ENCODE measurements around the gene PLEKHG7.
"Not testable (repeated sequence)": the region's sequence is repeated elsewhere in the genome, so short reads cannot be mapped to it uniquely, and the experiment has no call there.

PLEKHG7 gene

GRCh38 chr12:92702754-92703679 is at the start of gene PLEKHG7:
Gene PLEKHG7, plus strand, starts transcription at chr12:92702989. Its CDS starts 3,643 bp downstream, at chr12:92706632.
- no peak for DNase-seq

GRCh38 chr12:92654256-92654655 is 48.5 kb upstream of the PLEKHG7 start:
- not testable (repeated sequence) for DNase-seq

GRCh38 chr12:92654929-92655328 is 47.9 kb upstream of the PLEKHG7 start:
- no peak for DNase-seq

GRCh38 chr12:92656911-92657310 is 45.9 kb upstream of the PLEKHG7 start:
- DNase-seq, result no peak

GRCh38 chr12:92657770-92658169 is 45.0 kb upstream of the PLEKHG7 start:
- DNase-seq, result no peak

- no peak for DNase-seq
Measured at GRCh38 chr12:92658611-92659010, 44.2 kb upstream of the PLEKHG7 start.

GRCh38 chr12:92661269-92661668 is 41.5 kb upstream of the PLEKHG7 start:
- no peak for DNase-seq

GRCh38 chr12:92665496-92665895 is 37.3 kb upstream of the PLEKHG7 start:
- no peak for DNase-seq

GRCh38 chr12:92668739-92669138 is 34.0 kb upstream of the PLEKHG7 start:
- no peak for DNase-seq

- not testable (repeated sequence) for DNase-seq
Measured at GRCh38 chr12:92671524-92671923, 31.3 kb upstream of the PLEKHG7 start.

GRCh38 chr12:92673756-92674155 is 29.0 kb upstream of the PLEKHG7 start:
- no peak for DNase-seq

GRCh38 chr12:92674500-92674899 is 28.3 kb upstream of the PLEKHG7 start:
- DNase-seq, result no peak

GRCh38 chr12:92675092-92675865 is 27.5 kb upstream of the PLEKHG7 start:
- no peak for DNase-seq

- no peak for DNase-seq
Measured at GRCh38 chr12:92676710-92677109, 26.1 kb upstream of the PLEKHG7 start.

GRCh38 chr12:92690601-92691000 is 12.2 kb upstream of the PLEKHG7 start:
- no peak for DNase-seq

- no peak for DNase-seq
Measured at GRCh38 chr12:92695056-92695455, 7.7 kb upstream of the PLEKHG7 start.

GRCh38 chr12:92695577-92695976 is 7.2 kb upstream of the PLEKHG7 start:
- no peak for DNase-seq

- DNase-seq, result no peak
Measured at GRCh38 chr12:92696216-92696615, 6.6 kb upstream of the PLEKHG7 start.

GRCh38 chr12:92698474-92698873 is 4.3 kb upstream of the PLEKHG7 start:
- DNase-seq, result no peak

- DNase-seq, result no peak
Measured at GRCh38 chr12:92701441-92701840, 1.3 kb upstream of the PLEKHG7 start.

- DNase-seq, result no peak
Measured at GRCh38 chr12:92703786-92704185, 997 bp downstream of the PLEKHG7 start.

GRCh38 chr12:92706594-92706993 is 3.8 kb downstream of the PLEKHG7 start:
- no peak for DNase-seq

GRCh38 chr12:92707926-92708325 is 5.1 kb downstream of the PLEKHG7 start:
- no peak for DNase-seq

- no peak for DNase-seq
Measured at GRCh38 chr12:92715625-92716024, 12.8 kb downstream of the PLEKHG7 start.
